ENCODE results near the gene VWA1.
A peak's percentile ranks its signal among the peaks of the same experiment; 100 is the strongest.

VWA1 gene, protein sequence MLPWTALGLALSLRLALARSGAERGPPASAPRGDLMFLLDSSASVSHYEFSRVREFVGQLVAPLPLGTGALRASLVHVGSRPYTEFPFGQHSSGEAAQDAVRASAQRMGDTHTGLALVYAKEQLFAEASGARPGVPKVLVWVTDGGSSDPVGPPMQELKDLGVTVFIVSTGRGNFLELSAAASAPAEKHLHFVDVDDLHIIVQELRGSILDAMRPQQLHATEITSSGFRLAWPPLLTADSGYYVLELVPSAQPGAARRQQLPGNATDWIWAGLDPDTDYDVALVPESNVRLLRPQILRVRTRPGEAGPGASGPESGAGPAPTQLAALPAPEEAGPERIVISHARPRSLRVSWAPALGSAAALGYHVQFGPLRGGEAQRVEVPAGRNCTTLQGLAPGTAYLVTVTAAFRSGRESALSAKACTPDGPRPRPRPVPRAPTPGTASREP

DNA sequence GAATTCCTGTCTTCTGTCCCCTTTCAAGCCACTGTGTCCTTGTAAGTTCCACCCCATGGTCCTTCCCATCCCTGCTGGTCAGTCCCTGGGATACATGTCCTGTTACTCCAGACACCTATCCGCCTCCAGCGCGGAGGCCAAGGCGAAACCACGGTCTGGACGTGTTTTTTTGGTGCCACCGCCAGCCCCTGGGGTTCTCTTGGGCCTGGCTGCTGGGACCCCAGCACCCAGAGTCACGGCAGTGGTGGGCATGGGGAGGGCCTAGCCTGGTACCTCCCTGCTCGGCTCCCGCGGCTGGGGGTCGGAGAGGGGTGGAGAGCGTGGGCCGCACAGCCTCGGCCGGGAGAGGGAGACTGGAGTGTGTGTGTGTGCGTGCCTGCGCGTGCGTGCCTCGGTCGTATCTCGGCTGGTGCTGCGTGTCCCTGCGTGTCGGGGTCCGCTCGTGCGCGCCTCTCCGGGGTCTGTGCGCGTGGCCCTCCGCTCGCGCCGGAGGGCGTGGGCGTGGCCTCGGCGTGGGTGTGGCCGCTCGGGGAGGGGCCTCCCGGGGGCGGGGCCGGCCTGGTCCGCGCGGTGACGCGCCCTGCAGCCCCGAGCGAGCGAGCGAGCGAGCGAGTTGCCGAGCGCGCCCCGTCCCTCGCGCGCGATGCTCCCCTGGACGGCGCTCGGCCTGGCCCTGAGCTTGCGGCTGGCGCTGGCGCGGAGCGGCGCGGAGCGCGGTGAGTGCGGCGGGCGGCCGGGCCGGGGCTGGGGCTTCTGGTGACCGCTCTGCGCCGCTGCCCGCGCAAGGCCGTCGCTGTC is at the start of gene VWA1:
Gene VWA1, plus strand, starts transcription at position 585 of the 798 bp plus-strand sequence. Its CDS starts 59 bp downstream, at position 644.
- TF ChIP-seq, protein P1, sequence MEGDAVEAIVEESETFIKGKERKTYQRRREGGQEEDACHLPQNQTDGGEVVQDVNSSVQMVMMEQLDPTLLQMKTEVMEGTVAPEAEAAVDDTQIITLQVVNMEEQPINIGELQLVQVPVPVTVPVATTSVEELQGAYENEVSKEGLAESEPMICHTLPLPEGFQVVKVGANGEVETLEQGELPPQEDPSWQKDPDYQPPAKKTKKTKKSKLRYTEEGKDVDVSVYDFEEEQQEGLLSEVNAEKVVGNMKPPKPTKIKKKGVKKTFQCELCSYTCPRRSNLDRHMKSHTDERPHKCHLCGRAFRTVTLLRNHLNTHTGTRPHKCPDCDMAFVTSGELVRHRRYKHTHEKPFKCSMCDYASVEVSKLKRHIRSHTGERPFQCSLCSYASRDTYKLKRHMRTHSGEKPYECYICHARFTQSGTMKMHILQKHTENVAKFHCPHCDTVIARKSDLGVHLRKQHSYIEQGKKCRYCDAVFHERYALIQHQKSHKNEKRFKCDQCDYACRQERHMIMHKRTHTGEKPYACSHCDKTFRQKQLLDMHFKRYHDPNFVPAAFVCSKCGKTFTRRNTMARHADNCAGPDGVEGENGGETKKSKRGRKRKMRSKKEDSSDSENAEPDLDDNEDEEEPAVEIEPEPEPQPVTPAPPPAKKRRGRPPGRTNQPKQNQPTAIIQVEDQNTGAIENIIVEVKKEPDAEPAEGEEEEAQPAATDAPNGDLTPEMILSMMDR (IDR thresholded peaks at IDR 0.05; ENCODE audit: low read length, missing control alignments) = no peak
- peak within 1 kb of the TSS; percentile 52 for H3K4me3 ChIP-seq (replicated peaks; ENCODE audit: low read depth, low read length)
- peak; percentile 65 for DNase-seq (ENCODE audit: low read depth)

DNA sequence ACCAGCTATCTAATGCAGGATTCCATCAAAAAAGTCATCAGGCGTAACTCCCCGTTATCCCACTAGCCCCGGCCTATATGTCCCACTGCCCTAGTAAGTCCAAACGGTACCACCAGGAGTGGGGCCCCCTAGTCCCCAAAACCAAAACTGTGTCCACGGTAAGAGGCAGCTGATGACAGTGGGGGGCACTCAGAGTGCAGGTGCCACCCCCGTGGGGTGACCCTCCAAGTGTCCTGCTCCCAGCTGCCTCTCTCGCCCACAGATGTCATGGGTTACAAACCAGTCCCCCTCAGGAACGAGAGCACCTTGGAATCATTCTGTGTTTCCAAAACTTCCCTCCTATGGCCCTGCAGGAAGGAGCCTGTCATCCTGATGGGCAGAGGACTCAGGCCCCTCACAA is 49.6 kb upstream of the VWA1 start:
- H3K4me3 ChIP-seq (replicated peaks; ENCODE audit: low read depth, low read length) = no peak overlapping the region
- no peak for DNase-seq (ENCODE audit: low read depth)
- TF ChIP-seq, protein P1 (IDR thresholded peaks at IDR 0.05; ENCODE audit: low read length, missing control alignments) = no peak

DNA sequence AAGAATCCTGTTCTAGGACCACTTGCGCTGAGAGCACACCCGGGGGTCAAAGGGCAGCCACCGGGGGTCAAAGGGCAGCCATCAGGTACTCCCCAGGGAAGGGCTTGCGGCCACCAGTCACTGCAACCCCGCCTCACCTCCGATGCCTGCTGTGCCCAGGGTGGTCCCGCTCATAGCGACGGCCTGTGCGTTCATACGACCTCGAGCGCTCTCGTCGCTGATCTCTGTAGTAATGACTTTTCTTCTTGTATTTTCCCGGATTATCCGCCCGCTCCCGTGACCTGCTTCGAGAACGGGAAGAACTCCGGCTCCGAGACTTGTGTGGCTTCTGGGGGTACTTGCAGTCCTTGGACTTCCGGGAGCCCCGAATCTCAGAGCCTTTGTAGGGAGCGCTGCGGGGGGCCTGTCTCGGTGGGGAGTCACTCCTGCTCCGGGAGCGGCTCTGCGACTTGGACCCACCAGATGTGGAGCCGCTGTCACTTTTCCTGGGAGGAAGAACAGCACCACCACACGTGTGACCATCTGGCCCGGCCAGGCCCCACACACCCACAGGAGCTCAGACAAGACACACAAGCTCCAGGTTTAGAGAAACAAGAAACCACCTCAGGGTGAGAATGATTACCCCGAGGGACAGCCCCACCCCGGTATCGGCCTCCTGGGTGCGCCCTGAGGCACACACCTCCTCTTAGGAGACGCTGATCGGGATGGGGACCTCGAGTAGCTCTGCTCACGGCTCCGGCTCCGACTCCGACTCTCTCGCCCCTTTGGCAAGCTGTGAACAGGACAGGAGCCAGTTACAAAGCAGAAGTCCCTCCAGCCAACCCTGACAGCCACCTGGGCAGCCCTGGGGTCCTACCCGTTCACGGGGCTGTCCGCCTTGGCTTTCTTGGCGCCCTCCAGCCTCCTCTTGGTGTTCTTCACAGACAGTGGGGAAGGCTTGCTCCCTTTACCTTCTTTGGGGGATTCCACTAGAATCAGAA is 48.1 kb upstream of the VWA1 start:
- TF ChIP-seq, protein P1 (IDR thresholded peaks at IDR 0.05; ENCODE audit: low read length, missing control alignments) = no peak
- DNase-seq (ENCODE audit: low read depth) = no peak
- H3K4me3 ChIP-seq (replicated peaks; ENCODE audit: low read depth, low read length) = no peak overlapping the region

DNA sequence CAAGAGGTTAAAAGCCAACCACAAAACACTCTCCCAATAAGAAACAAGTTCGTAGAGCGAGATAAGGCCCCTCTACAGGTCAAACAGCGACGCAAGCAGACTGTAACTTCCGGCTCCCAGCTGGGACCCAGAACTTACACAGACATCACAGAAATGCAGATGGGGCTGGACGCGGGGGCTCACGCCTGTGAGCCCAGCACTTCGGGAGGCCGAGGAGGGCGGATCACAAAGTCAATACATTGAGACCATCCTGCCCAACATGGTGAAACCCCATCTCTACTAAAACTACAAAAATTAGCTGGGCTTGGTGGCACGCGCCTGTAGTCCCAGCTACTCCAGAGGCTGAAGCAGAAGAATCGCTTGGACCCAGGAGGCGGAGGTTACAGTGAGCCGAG is 47.4 kb upstream of the VWA1 start:
- H3K4me3 ChIP-seq (replicated peaks; ENCODE audit: low read depth, low read length) = no peak overlapping the region
- no peak for DNase-seq (ENCODE audit: low read depth)

DNA sequence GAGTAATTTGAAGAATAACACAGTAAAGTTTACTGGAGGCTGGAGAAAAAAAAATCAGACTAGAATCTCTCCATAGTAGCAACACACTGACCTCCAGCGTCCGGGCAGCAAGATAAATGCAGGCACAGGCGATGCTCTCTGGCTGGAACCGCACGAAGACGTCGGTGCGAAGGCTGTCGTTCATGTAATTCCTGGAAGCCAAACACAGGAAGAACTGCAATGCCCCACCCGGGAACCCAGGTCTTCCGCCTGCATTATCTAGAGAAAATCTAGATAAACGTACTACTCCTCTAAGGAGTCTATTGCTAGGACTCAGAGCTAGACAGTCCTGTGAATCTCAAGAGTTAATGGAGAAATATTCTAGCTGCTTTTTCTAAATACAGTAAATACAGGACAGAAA is 44.8 kb upstream of the VWA1 start:
- no peak for DNase-seq (ENCODE audit: low read depth)
- no peak overlapping the region for H3K4me3 ChIP-seq (replicated peaks; ENCODE audit: low read depth, low read length)
- TF ChIP-seq, protein P1 (IDR thresholded peaks at IDR 0.05; ENCODE audit: low read length, missing control alignments) = no peak

More for the DNA sequence above, 47.4 kb upstream of the VWA1 start:
- TF ChIP-seq, protein P1 (IDR thresholded peaks at IDR 0.05; ENCODE audit: low read length, missing control alignments) = no peak

DNA sequence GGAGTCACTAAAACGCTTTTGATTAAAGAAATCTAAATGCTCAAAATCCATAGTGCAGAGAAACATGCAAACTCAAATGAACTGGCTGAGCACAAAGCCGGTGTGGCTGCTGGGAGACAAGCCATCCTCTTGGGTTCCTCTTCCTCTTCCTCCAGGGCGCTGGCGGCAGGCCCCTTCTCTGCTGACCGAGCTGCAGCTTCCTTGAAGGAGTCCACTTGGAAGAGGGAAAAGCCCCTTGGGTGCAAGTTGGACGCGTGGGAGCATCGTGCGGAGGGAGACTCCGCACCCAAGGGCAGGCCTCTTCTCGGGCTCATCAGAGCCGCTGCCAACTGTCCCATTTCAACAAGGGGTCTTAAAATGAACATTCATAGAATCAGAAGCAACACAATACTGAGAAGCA is 44.3 kb upstream of the VWA1 start:
- no peak overlapping the region for H3K4me3 ChIP-seq (replicated peaks; ENCODE audit: low read depth, low read length)
- TF ChIP-seq, protein P1 (IDR thresholded peaks at IDR 0.05; ENCODE audit: low read length, missing control alignments) = no peak
- DNase-seq (ENCODE audit: low read depth) = no peak

Data from fibroblast of pulmonary artery (primary cell).